Measurements from ENCODE around the gene NKAIN2.
"Not testable (repeated sequence)": the region's sequence is repeated elsewhere in the genome, so short reads cannot be mapped to it uniquely, and the experiment has no call there.

The NKAIN2 gene

GRCh38 chr6:124722141-124722878 is 918.6 kb downstream of the NKAIN2 start:
- no peak for DNase-seq

- DNase-seq = no peak
Observed at GRCh38 chr6:124723671-124724070, 920.0 kb downstream of the NKAIN2 start.

- not testable (repeated sequence) for DNase-seq
Observed at GRCh38 chr6:124737804-124738203, 934.1 kb downstream of the NKAIN2 start.

DNA sequence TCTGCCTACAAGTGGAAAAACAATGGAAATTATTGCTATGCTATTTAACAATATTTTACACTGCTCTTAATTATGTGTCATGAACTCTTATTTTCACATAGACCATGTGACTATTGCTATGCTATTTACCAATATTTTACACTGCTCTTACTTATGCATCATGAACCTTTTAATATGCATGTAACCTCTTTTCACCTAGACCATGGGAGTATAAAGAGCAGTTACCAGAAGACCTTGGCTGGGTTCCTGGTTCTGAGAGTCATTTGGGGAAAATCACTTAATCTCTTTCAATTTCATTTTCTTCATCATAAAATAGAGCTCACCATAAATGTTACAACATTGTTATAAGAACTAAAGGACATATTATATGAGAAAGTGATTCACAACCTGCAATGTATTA is 934.8 kb downstream of the NKAIN2 start:
- DNase-seq = no peak

DNA sequence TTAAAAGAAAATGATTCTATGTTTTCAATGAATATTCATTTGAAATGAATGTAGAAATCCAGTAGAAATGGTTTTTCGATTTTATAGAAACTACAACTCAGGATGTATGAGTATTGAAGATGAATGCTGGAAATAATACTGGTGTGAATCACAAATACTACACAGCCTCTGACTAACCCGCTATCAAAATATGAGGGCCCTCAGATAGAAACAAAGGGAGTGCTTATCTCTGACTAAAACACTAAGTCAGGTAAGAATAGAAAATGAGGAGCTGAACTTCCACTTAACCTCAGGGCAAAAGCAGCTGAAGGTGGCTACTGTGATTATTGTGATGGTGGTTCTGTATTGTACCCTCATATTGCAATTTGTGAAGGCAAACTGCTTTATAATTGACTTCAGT is 937.7 kb downstream of the NKAIN2 start:
- no peak for DNase-seq

- no peak for DNase-seq
Observed at GRCh38 chr6:124742971-124743370, 939.3 kb downstream of the NKAIN2 start.

- DNase-seq = no peak
Observed at GRCh38 chr6:124743420-124743819, 939.8 kb downstream of the NKAIN2 start.

GRCh38 chr6:124747349-124747748 is 943.7 kb downstream of the NKAIN2 start:
- DNase-seq = no peak

DNA sequence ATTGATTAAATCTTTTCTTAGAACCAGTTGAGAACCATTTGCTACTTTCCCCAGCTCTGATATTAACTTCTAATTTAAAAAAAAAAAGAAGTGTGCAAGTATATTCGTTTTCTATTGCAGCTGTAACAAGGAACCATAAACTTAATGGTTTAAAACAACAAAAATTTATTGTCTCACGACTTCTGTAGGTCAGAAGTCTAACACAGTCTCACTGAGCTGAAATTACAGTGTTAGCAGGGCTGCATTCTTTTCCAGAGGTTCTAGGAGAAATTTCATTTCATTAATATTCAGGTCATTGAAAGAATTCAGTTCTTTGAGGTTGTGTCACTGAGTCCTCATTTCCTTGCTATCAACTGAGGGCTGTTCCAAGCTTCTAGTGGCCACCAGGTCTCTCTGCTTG is 945.1 kb downstream of the NKAIN2 start:
- no peak for DNase-seq

DNA sequence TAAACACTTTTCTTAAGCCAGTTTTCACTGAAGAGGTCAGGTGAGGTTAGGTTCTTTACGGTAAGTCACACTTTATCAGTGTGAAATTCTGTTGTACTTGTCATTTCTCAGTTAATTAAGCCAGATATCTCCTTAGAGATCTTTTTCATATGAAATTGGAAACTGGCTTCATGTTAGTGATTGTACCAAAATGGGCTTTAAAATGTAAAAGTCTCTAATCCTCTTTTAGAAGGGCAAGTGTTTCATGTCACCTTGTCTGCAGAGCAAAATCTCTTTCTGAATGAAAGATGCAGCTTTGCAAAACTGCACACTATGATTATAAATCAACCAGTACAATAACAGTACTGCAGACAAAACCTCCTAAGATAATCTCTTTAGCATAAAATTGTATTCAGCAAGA is 949.3 kb downstream of the NKAIN2 start:
- no peak for DNase-seq

DNA sequence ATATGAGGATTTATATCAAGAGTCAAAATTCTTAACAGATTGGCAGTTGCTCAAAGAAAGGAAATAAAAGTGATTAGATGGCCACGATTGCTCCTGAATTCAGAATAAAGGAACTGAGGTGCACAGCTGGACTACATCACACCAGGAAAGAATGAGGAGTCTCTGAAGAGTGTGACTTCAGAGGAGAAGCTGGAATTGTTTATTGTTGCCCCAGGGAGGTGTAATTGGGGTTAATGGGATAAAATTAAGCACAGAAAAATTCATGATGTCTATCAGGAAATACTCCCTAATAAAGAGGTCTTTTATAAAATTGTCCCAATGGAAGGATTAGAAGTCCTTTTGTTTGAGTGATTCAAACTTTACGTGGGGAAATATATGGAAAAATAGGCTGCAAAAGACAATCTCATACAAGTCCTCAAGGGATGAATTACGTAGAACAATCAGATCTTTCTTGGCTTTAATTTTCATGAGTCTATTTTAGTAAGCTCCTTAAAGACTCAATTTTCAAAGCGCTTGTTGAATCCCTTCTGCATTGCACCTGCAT is 950.0 kb downstream of the NKAIN2 start:
- no peak for DNase-seq

- DNase-seq = no peak
Observed at GRCh38 chr6:124755321-124755720, 951.7 kb downstream of the NKAIN2 start.

DNA sequence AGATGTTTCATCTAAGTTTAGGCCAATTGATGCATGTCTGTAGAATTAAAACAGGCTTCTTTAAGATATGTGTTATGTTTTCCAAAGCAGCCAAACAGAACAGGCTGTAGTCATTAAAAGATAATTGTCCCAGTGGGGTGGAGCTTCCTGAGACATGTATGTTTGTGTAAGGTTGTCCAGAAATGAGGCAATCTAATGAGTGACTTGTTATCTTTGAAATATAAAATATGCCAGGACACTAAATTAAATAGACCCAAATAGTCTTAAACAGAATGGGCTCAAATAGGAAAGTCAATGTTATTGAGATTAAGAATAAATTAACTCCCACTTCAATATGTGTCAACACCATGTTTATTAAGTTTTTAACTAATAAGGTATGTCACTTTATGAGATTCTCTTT is 953.9 kb downstream of the NKAIN2 start:
- no peak for DNase-seq

DNA sequence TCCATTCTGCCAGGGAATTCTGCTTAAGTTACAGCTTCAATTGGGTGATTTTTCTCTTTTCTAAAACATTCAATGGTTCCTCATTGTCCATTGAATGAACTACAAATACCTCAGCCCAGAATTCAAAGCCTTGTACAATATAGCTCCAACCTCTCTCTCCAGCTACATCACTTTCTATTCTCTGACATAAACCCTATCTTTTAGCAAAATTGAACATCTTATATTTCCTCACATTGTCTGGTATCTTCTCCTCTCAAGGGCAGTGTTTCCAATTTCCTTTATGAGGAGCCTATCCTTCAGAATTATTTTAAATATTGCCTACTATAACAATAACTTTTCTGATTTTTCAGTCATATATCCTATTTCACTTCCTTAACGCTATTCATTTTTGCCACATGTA is 955.0 kb downstream of the NKAIN2 start:
- DNase-seq = no peak

DNA sequence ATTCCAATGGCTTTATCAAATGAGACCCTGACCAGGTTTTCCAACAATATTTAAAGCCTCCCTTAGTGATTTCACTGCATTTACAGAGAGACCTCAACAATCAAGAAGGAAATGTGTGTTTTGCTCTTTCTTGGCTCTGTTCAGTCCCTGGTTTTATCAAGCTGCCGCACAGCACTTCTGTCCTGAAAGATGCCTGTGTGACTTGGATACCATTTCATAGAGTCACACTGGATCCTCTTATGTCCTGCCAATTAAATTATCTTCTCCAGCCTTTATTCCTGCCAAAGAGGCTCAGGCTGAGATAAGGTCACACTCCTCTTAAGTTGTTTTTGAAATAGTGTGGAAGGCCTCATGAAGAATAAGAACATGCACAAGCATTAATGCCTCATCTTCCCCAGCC is 961.6 kb downstream of the NKAIN2 start:
- DNase-seq = no peak

DNA sequence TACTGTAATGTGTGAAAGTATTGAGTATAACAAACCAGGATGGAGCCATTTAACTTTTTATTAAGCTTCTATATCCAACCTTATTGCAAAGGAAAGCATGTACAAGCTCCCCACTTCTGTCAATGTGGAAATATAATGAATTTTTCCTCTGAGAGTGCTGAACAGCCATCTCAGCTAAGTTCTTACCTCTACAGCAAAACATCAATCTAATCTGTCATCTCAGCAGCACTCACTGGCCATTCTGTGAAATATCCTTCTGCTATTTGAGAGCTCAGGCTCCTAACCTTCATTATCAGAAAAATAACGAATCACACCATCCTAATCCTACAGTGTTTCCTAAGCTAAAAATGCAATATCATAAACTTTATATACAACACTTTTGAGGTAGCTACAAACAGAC is 964.6 kb downstream of the NKAIN2 start:
- DNase-seq = no peak

- DNase-seq = no peak
Observed at GRCh38 chr6:124769811-124770544, 966.3 kb downstream of the NKAIN2 start.

- DNase-seq = no peak
Observed at GRCh38 chr6:124770784-124771183, 967.1 kb downstream of the NKAIN2 start.

DNA sequence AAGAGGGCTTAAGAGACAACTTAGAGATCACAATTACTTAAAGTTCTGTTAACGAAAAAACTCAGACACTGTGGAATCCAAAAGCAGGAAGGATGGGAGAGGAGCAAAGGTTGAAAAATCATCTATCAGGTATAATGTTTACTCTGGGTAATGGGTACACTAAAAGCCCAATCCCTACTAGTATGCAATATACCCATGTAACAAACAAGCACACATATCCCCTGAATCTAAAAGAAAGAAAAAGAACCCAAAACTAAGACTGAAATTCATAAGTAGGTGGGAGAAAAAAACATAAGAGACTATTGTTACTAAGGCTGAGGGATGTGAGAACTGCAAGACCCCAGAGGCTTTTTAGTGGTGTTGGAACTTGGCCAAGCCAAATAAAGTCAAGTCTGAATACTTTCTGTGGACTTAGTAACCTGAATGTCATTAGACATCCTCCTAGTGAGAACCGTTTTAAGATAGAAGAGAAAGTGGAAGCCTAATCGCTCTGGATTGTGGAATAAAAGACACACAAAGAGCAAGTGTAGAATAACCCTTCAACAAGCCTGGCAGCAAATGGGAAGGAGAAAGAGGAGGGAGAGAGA is 969.2 kb downstream of the NKAIN2 start:
- DNase-seq = no peak

DNA sequence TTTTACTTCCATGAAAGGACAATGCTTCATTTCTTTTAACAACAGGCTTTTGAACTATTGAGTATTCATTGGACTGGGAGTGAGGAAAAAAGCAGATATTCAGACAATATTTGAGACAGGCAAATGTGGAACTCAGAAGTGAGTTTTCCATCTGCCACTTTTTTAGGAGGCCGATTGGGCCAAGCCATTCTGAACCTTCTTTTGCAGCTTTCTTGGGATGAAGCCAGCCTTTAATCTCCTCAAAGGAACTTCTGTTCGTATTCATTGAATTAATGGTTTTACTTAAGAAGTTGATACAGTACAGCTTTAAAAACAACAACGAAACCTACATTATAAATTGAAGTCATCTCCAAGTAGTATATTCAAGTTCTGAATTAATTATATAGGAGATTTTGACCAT is 971.5 kb downstream of the NKAIN2 start:
- DNase-seq = no peak

DNA sequence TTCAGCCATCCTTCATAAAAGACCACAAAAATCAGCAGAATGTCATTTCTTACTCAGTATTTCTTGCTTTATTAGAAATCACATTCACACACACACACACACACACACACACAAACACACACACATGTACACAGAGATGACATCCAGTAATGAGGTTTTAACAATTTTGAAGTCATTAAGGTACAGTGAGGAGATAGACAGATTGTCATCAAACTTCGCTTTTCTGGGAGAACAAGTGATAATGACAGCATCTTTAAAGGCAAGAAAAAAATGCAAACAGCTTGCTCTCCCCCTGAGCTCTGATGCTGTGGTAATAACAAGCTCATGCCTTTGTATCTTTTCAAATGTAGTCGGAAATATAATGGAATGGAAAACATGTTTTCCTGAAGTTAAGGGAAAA is 974.2 kb downstream of the NKAIN2 start:
- DNase-seq = no peak

DNA sequence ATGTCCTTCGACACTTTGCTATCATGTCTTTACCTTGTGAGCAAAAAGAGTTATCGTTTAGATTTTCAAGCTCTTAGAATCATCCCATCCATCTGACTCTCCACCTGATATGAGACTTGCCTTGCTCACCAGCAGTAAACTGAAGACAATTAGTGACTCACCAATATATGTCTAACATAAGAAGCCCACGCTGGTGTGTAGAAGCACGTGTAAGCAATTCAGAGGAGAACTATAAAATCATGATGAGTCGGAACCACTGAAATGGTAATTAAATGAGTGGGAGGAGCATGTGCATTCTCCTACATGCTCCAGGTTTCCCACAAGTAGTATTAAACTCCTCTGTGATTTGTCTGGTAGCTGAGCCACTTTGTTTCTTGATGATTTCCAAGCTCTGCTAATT is 977.0 kb downstream of the NKAIN2 start:
- no peak for DNase-seq

DNA sequence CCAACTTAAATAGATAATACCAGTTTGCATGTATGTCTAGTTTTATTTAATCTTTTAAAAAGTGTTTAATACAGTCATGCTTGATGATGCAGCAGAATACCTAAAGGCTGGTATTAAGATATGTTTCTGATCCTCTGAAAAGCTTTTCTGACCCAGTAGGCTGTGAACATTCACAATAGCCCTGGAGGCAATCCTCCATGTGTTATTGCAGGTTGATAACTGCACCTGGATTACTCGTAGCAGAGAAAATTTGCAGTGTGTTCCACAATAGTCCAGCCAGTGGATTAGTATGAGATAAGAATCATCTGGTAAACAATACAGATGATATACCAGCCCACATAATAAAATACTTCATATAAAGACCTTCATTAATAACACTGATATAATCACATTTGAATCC is 979.7 kb downstream of the NKAIN2 start:
- no peak for DNase-seq

DNA sequence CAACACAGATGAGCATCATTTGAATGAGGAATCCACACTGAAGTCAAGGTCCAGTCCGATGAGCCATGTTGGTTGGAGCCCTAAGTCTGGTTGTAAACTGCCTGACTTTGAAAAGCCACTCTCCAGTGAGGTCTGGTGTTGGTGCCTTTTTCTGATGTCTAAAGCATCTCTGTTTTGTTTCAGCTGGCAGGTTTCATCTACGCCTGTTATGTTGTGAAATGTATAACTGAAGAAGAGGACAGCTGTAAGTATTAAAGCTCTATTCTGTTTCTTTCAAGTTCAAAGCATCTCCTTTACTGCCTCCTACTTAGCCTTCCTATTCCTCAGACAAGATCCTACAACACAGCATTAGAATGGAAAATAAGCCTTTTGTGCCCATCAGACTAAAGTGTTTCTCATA is 987.5 kb downstream of the NKAIN2 start:
- no peak for DNase-seq
